ENCODE measurements around the gene NPNT. TPM values are rescaled to one million over a fixed set of nuclear protein-coding genes. Genes with fewer than 3 reads are reported as not detected.
A peak's percentile ranks its signal among the peaks of the same experiment; 100 is the strongest.

The NPNT gene
- total RNA-seq, 1 donor from 2014 or later = 3.1 TPM

DNA sequence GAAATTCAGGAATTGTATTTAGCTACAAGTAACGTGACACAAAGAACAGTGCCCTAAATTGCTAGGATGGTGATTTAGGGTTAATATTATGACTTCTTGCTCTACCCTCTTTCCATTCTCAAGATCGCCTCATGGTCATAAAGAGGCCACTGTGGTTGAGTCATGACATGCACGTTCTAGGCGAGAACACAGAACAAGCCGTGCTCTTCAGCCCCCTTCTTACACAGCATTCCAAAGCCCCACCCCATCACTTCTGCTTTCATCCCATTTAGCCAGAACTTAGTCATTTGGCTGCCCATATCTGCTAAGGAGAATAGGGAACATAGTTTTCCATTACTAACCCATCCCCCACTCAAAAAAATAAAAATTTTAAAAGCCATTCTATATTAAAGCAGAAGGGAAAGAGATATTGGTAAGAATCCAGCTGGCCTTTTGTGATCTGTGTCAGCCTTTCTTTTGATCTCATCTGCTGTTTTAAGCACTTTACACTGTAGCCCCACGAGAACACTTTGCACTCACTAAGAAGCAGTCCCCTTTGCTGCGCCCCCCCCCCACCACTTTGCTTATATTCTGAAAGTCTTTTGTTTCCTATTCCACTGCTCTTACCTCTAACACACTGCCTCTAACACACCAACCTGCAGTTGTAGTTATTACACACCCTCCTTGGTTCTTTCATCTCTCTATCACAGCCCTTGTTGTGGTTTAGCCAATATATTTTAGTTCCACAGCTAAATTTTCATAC lies 28.4 kb downstream of the NPNT start:
- Histone ChIP-seq H3K4me3 (ENCODE audit: insufficient read depth, low read depth, low read length) (no peak overlapping the region), H3K9ac (ENCODE audit: low read length) (no peak overlapping the region), H2AFZ (ENCODE audit: low read depth, low read length) (no peak overlapping the region), H3K4me2 (ENCODE audit: low read length) (no peak overlapping the region), H4K20me1 (ENCODE audit: insufficient read depth, low read length) (no peaks in the 10 kb centered on the region), H3K4me1 (ENCODE audit: insufficient read depth, low read length) (no peaks in the 10 kb centered on the region), H3K79me2 (ENCODE audit: insufficient read depth, low read length) (no peaks in the 10 kb centered on the region), H3K36me3 (ENCODE audit: insufficient read depth, low read length) (no peaks in the 10 kb centered on the region), H3K27ac (ENCODE audit: low read depth, low read length) (no peak overlapping the region), H3K9me3 (ENCODE audit: insufficient read depth, low read depth, low read length) (no peaks in the 10 kb centered on the region), H3K27me3 (ENCODE audit: insufficient read depth, low read length) (no peaks in the 10 kb centered on the region)
- TF ChIP-seq CTCF (IDR thresholded peaks at IDR 0.05; ENCODE audit: insufficient read depth, low read depth, low read length) (no peak), EZH2 (IDR thresholded peaks at IDR 0.05; ENCODE audit: insufficient read depth, low read length) (no peak)
- Mint-ChIP-seq H3K27ac (ENCODE audit: unreplicated experiment) (peak overlapping the region; percentile 35), H3K9me3 (ENCODE audit: unreplicated experiment) (no peaks in the 10 kb centered on the region), H3K27me3 (ENCODE audit: low read depth, unreplicated experiment) (no peaks in the 10 kb centered on the region), H3K36me3 (ENCODE audit: low read depth, unreplicated experiment) (no peaks in the 10 kb centered on the region), H3K4me3 (ENCODE audit: unreplicated experiment) (no peak overlapping the region), H3K4me1 (ENCODE audit: low read depth, unreplicated experiment) (peaks cover 9% of the 10 kb centered on the region)
- FAIRE-seq = no peak
- DNase-seq (ENCODE audit: low read depth) = peak; percentile 8

GRCh38 chr4:105924341-105924740 lies 29.1 kb downstream of the NPNT start:
- Histone ChIP-seq H3K27me3 (ENCODE audit: insufficient read depth, low read length) (no peaks in the 10 kb centered on the region), H3K4me1 (ENCODE audit: insufficient read depth, low read length) (no peaks in the 10 kb centered on the region), H3K27ac (ENCODE audit: low read depth, low read length) (no peak overlapping the region), H2AFZ (ENCODE audit: low read depth, low read length) (no peak overlapping the region), H3K79me2 (ENCODE audit: insufficient read depth, low read length) (no peaks in the 10 kb centered on the region), H3K4me2 (ENCODE audit: low read length) (no peak overlapping the region), H3K36me3 (ENCODE audit: insufficient read depth, low read length) (no peaks in the 10 kb centered on the region), H4K20me1 (ENCODE audit: insufficient read depth, low read length) (no peaks in the 10 kb centered on the region), H3K4me3 (ENCODE audit: insufficient read depth, low read depth, low read length) (no peak overlapping the region), H3K9me3 (ENCODE audit: insufficient read depth, low read depth, low read length) (no peaks in the 10 kb centered on the region), H3K9ac (ENCODE audit: low read length) (no peak overlapping the region)
- TF ChIP-seq EZH2 (IDR thresholded peaks at IDR 0.05; ENCODE audit: insufficient read depth, low read length) = no peak
- H3K27me3 Mint-ChIP-seq (ENCODE audit: low read depth, unreplicated experiment) = no peaks in the 10 kb centered on the region
- H3K4me1 Mint-ChIP-seq (ENCODE audit: low read depth, unreplicated experiment) = peaks cover 9% of the 10 kb centered on the region
- FAIRE-seq (no peak), DNase-seq (ENCODE audit: low read depth) (no peak)
- no peaks in the 10 kb centered on the region for H3K9me3 Mint-ChIP-seq (ENCODE audit: unreplicated experiment)
- no peak overlapping the region for H3K4me3 Mint-ChIP-seq (ENCODE audit: unreplicated experiment)
- no peaks in the 10 kb centered on the region for H3K36me3 Mint-ChIP-seq (ENCODE audit: low read depth, unreplicated experiment)
- no peak overlapping the region for H3K27ac Mint-ChIP-seq (ENCODE audit: unreplicated experiment)

DNA sequence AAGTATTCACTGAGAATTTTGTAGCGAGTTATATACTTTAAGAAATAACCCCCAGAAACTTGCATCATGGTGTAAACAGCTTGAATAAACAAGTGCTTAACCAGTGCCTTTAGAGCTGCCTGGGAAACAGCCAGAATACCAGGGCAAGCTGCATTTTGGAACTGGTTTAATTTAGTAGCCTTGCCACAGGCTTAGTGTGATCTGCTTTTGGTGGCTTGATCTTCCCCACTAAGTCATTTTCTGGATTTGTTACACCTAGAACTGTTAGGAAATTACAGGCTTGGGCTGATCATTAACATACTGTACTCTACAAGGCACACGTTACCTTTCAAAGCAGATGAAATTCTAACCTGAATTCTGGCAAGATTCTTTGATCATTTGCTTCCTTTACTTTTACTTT lies 35.4 kb downstream of the NPNT start:
- Histone ChIP-seq H3K4me1 (ENCODE audit: insufficient read depth, low read length) (no peaks in the 10 kb centered on the region), H3K9ac (ENCODE audit: low read length) (no peak overlapping the region), H3K79me2 (ENCODE audit: insufficient read depth, low read length) (no peaks in the 10 kb centered on the region), H3K27ac (ENCODE audit: low read depth, low read length) (no peak overlapping the region), H2AFZ (ENCODE audit: low read depth, low read length) (no peak overlapping the region), H3K27me3 (ENCODE audit: insufficient read depth, low read length) (no peaks in the 10 kb centered on the region), H3K9me3 (ENCODE audit: insufficient read depth, low read depth, low read length) (no peaks in the 10 kb centered on the region), H4K20me1 (ENCODE audit: insufficient read depth, low read length) (no peaks in the 10 kb centered on the region), H3K36me3 (ENCODE audit: insufficient read depth, low read length) (no peaks in the 10 kb centered on the region), H3K4me2 (ENCODE audit: low read length) (no peak overlapping the region), H3K4me3 (ENCODE audit: insufficient read depth, low read depth, low read length) (no peak overlapping the region)
- Mint-ChIP-seq H3K4me1 (ENCODE audit: low read depth, unreplicated experiment) (no peaks in the 10 kb centered on the region), H3K4me3 (ENCODE audit: unreplicated experiment) (no peak overlapping the region), H3K36me3 (ENCODE audit: low read depth, unreplicated experiment) (no peaks in the 10 kb centered on the region), H3K27me3 (ENCODE audit: low read depth, unreplicated experiment) (no peaks in the 10 kb centered on the region), H3K27ac (ENCODE audit: unreplicated experiment) (no peak overlapping the region), H3K9me3 (ENCODE audit: unreplicated experiment) (no peaks in the 10 kb centered on the region)
- DNase-seq (ENCODE audit: low read depth) (no peak), FAIRE-seq (no peak)
- no peak for TF ChIP-seq EZH2 (IDR thresholded peaks at IDR 0.05; ENCODE audit: insufficient read depth, low read length)
- no peak for TF ChIP-seq CTCF (IDR thresholded peaks at IDR 0.05; ENCODE audit: insufficient read depth, low read depth, low read length)
